ENCODE results near the gene BLZF1.
"Not testable (repeated sequence)": the region's sequence is repeated elsewhere in the genome, so short reads cannot be mapped to it uniquely, and the experiment has no call there.

Gene BLZF1

GRCh38 chr1:169363046-169363730 lies 4.8 kb upstream of the BLZF1 start:
- DNase-seq: no peak

- DNase-seq: peak; percentile 32
Observed at GRCh38 chr1:169364948-169365347, 3.0 kb upstream of the BLZF1 start.

GRCh38 chr1:169367096-169367685 lies 804 bp upstream of the BLZF1 start:
- DNase-seq: no peak

GRCh38 chr1:169368406-169368769 lies 393 bp downstream of the BLZF1 start:
- DNase-seq: no peak

- peak; percentile 67 for DNase-seq
Observed at GRCh38 chr1:169371404-169371803, 3.4 kb downstream of the BLZF1 start.

GRCh38 chr1:169381162-169381561 lies 13.2 kb downstream of the BLZF1 start:
- no peak for DNase-seq

- no peak for DNase-seq
Observed at GRCh38 chr1:169383449-169383848, 15.5 kb downstream of the BLZF1 start.

GRCh38 chr1:169387399-169387798 lies 19.4 kb downstream of the BLZF1 start:
- DNase-seq: no peak

- DNase-seq: no peak
Observed at GRCh38 chr1:169390303-169390702, 22.3 kb downstream of the BLZF1 start.

GRCh38 chr1:169392406-169392805 lies 24.4 kb downstream of the BLZF1 start:
- no peak for DNase-seq

GRCh38 chr1:169395955-169396354 lies 28.0 kb downstream of the BLZF1 start:
- DNase-seq: no peak

- not testable (repeated sequence) for DNase-seq
Observed at GRCh38 chr1:169402578-169402977, 34.6 kb downstream of the BLZF1 start.

- not testable (repeated sequence) for DNase-seq
Observed at GRCh38 chr1:169408340-169408739, 40.3 kb downstream of the BLZF1 start.

- no peak for DNase-seq
Observed at GRCh38 chr1:169414952-169415351, 47.0 kb downstream of the BLZF1 start.

- DNase-seq: no peak
Observed at GRCh38 chr1:169421309-169421708, 53.3 kb downstream of the BLZF1 start.

- no peak for DNase-seq
Observed at GRCh38 chr1:169426174-169426705, 58.2 kb downstream of the BLZF1 start.

GRCh38 chr1:169427081-169427641 lies 59.2 kb downstream of the BLZF1 start, which contains the start of gene CCDC181:
CCDC181 (minus strand) TSS chr1:169427474; CDS start chr1:169424927, 2,547 bp downstream.
- DNase-seq: no peak
